Measurements from ENCODE around the gene TNFAIP8L1.
A peak's percentile ranks its signal among the peaks of the same experiment; 100 is the strongest.

TNFAIP8L1 gene

GRCh38 chr19:4638317-4638716 is 999 bp upstream of the TNFAIP8L1 start:
- H3K4me3 ChIP-seq (replicated peaks; ENCODE audit: low read depth, low read length) = no peak overlapping the region
- TF ChIP-seq CTCF (IDR thresholded peaks at IDR 0.05; ENCODE audit: low read length, missing control alignments) = no peak
- no peak for DNase-seq (ENCODE audit: low read depth)

- no peak for TF ChIP-seq CTCF (IDR thresholded peaks at IDR 0.05; ENCODE audit: low read length, missing control alignments)
- DNase-seq (ENCODE audit: low read depth) = no peak
- H3K4me3 ChIP-seq (replicated peaks; ENCODE audit: low read depth, low read length) = peak overlapping the region; percentile 95
Observed at GRCh38 chr19:4639531-4640246, 373 bp downstream of the TNFAIP8L1 start.

- TF ChIP-seq CTCF (IDR thresholded peaks at IDR 0.05; ENCODE audit: low read length, missing control alignments) = no peak
- no peak for DNase-seq (ENCODE audit: low read depth)
- peak overlapping the region; percentile 95 for H3K4me3 ChIP-seq (replicated peaks; ENCODE audit: low read depth, low read length)
Observed at GRCh38 chr19:4640247-4641000, 1.1 kb downstream of the TNFAIP8L1 start.

- no peak for DNase-seq (ENCODE audit: low read depth)
- peak overlapping the region; percentile 95 for H3K4me3 ChIP-seq (replicated peaks; ENCODE audit: low read depth, low read length)
- no peak for TF ChIP-seq CTCF (IDR thresholded peaks at IDR 0.05; ENCODE audit: low read length, missing control alignments)
Observed at GRCh38 chr19:4641132-4641531, 1.8 kb downstream of the TNFAIP8L1 start.

- TF ChIP-seq CTCF (IDR thresholded peaks at IDR 0.05; ENCODE audit: low read length, missing control alignments) = no peak
- DNase-seq (ENCODE audit: low read depth) = no peak
- no peak overlapping the region for H3K4me3 ChIP-seq (replicated peaks; ENCODE audit: low read depth, low read length)
Observed at GRCh38 chr19:4642625-4643024, 3.3 kb downstream of the TNFAIP8L1 start.

GRCh38 chr19:4645718-4646117 is 6.4 kb downstream of the TNFAIP8L1 start:
- DNase-seq (ENCODE audit: low read depth) = no peak
- TF ChIP-seq CTCF (IDR thresholded peaks at IDR 0.05; ENCODE audit: low read length, missing control alignments) = no peak
- no peak overlapping the region for H3K4me3 ChIP-seq (replicated peaks; ENCODE audit: low read depth, low read length)

Measured in fibroblast of pulmonary artery (primary cell).